H9 (cell line): Measurements from ENCODE around the gene PTF1A. TPM values are rescaled to one million over a fixed set of nuclear protein-coding genes. Genes with fewer than 3 reads are reported as not detected.

ENCODE experiments used
- DNase-seq: peaks from one replicate; pipeline ENCODE4 v3.0.0-alpha.2; 2017
- H2AFZ ChIP-seq: one replicate; pipeline ENCODE4 v1.6.1; 2013; ENCODE audit warnings: mild to moderate bottlenecking, low read length, control low read depth, moderate library complexity
- H2AK5ac ChIP-seq: 2 replicates; pipeline ENCODE4 v1.6.1; 2013; ENCODE audit warnings: low read length, control low read depth, mixed read lengths; ENCODE audit not compliant: insufficient read length
- H2BK120ac ChIP-seq: one replicate; pipeline ENCODE4 v1.6.1; 2013; ENCODE audit warnings: low read depth, mild to moderate bottlenecking, low read length, control low read depth, inconsistent platforms; ENCODE audit not compliant: poor library complexity, severe bottlenecking
- H2BK12ac ChIP-seq: 2 replicates; pipeline ENCODE4 v1.6.1; 2013; ENCODE audit warnings: low read length, control low read depth, mixed read lengths, low read depth; ENCODE audit not compliant: insufficient read length
- H2BK15ac ChIP-seq: 2 replicates; pipeline ENCODE4 v1.6.1; 2013; ENCODE audit warnings: low read depth, low read length, control low read depth
- H2BK20ac ChIP-seq: one replicate; pipeline ENCODE4 v1.6.1; 2013; ENCODE audit warnings: low read depth, mild to moderate bottlenecking, low read length, control low read depth, inconsistent platforms; ENCODE audit not compliant: poor library complexity, severe bottlenecking
- H2BK5ac ChIP-seq: 2 replicates; pipeline ENCODE4 v1.6.1; 2013; ENCODE audit warnings: low read length, control low read depth, mixed read lengths; ENCODE audit not compliant: insufficient read length
- H3K14ac ChIP-seq: 2 replicates; pipeline ENCODE4 v1.6.1; 2013; ENCODE audit warnings: low read length, control low read depth; ENCODE audit not compliant: insufficient read depth
- H3K18ac ChIP-seq: 2 replicates; pipeline ENCODE4 v1.6.1; 2013; ENCODE audit warnings: low read depth, mild to moderate bottlenecking, mixed read lengths, low read length, control low read depth; ENCODE audit not compliant: insufficient read length
- H3K23ac ChIP-seq: 2 replicates; pipeline ENCODE4 v1.6.1; 2013; ENCODE audit warnings: low read length, control low read depth, mixed read lengths, low read depth; ENCODE audit not compliant: insufficient read length
- H3K23me2 ChIP-seq: 2 replicates; pipeline ENCODE4 v1.6.1; 2013; ENCODE audit warnings: low read depth, mild to moderate bottlenecking, mixed read lengths, low read length, control low read depth; ENCODE audit not compliant: insufficient read length, poor library complexity, severe bottlenecking
- H3K27ac ChIP-seq: 2 replicates; pipeline ENCODE4 v1.5.1; 2013; ENCODE audit warnings: low read length, control low read depth, mixed read lengths, low read depth; ENCODE audit not compliant: insufficient read length
- H3K27me3 ChIP-seq: 2 replicates; pipeline ENCODE4 v1.6.1; 2013; ENCODE audit warnings: low read length, control low read depth, inconsistent platforms; ENCODE audit not compliant: insufficient read depth
- H3K4ac ChIP-seq: 2 replicates; pipeline ENCODE4 v1.6.1; 2013; ENCODE audit warnings: low read depth, mild to moderate bottlenecking, control low read depth, inconsistent platforms, low read length, moderate library complexity
- H3K4me1 ChIP-seq: 2 replicates; pipeline ENCODE4 v1.6.1; 2013; ENCODE audit warnings: low read length, control low read depth, inconsistent platforms; ENCODE audit not compliant: insufficient read depth
- H3K4me2 ChIP-seq: 2 replicates; pipeline ENCODE4 v1.6.1; 2013; ENCODE audit warnings: low read length, control low read depth, mixed read lengths; ENCODE audit not compliant: insufficient read length, insufficient read depth
- H3K56ac ChIP-seq: 2 replicates; pipeline ENCODE4 v1.6.1; 2013; ENCODE audit warnings: low read depth, mild to moderate bottlenecking, mixed read lengths, low read length, control low read depth; ENCODE audit not compliant: insufficient read length
- H3K79me1 ChIP-seq: 2 replicates; pipeline ENCODE4 v1.6.1; 2013; ENCODE audit warnings: low read depth, mild to moderate bottlenecking, moderate library complexity, low read length, control low read depth, inconsistent platforms; ENCODE audit not compliant: insufficient read depth, poor library complexity, severe bottlenecking
- H3K79me2 ChIP-seq: 2 replicates; pipeline ENCODE4 v1.6.1; 2013; ENCODE audit warnings: low read length, control low read depth, inconsistent platforms; ENCODE audit not compliant: insufficient read depth
- H3K9ac ChIP-seq: 2 replicates; pipeline ENCODE4 v1.6.1; 2013; ENCODE audit warnings: low read length, control low read depth, mixed read lengths; ENCODE audit not compliant: insufficient read length; ENCODE audit errors: extremely low read depth
- H3K9me3 ChIP-seq: one replicate; pipeline ENCODE4 v1.6.1; 2013; ENCODE audit warnings: low read depth, low read length, inconsistent platforms; ENCODE audit not compliant: control insufficient read depth
- H3T11ph ChIP-seq: one replicate; pipeline ENCODE4 v1.6.1; 2013; ENCODE audit warnings: mild to moderate bottlenecking, low read length, control low read depth, inconsistent platforms
- H4K20me1 ChIP-seq: one replicate; pipeline ENCODE4 v1.6.1; 2013; ENCODE audit not compliant: control insufficient read depth, insufficient read length, insufficient read depth
- H4K5ac ChIP-seq: 2 replicates; pipeline ENCODE4 v1.6.1; 2013; ENCODE audit warnings: low read depth, mild to moderate bottlenecking, mixed read lengths, low read length, control low read depth; ENCODE audit not compliant: insufficient read length
- H4K8ac ChIP-seq: replicated peaks from 2 replicates; pipeline ENCODE4 v1.6.1; 2013; ENCODE audit warnings: low read length, control low read depth, mixed read lengths, low read depth; ENCODE audit not compliant: insufficient read length
- H4K91ac ChIP-seq: 2 replicates; pipeline ENCODE4 v1.6.1; 2013; ENCODE audit warnings: low read depth, mild to moderate bottlenecking, moderate library complexity, mixed read lengths, low read length, control low read depth; ENCODE audit not compliant: insufficient read length
- H3K27ac Mint-ChIP-seq, 3 experiments: 2 replicates in 2 of 3; 3 replicates in 1 of 3; pipeline ENCODE4 v1.8.0; 2020 to 2021; ENCODE audit warnings: mixed read lengths in 3 of 3, mild to moderate bottlenecking in 1 of 3, moderate library complexity in 1 of 3
- H3K27me3 Mint-ChIP-seq: 2 replicates; pipeline ENCODE4 v1.8.0; 2021; ENCODE audit warnings: low read depth, mild to moderate bottlenecking, moderate library complexity, mixed read lengths
- H3K36me3 Mint-ChIP-seq, 3 experiments: 2 replicates in 2 of 3; 3 replicates in 1 of 3; pipeline ENCODE4 v1.8.0; 2020 to 2021; ENCODE audit warnings: low read depth in 3 of 3, mixed read lengths in 3 of 3; ENCODE audit not compliant: insufficient read depth in 1 of 3
- H3K4me1 Mint-ChIP-seq, 2 experiments: 2 replicates each; pipeline ENCODE4 v1.8.0; 2020; ENCODE audit warnings: mixed read lengths in 2 of 2
- H3K4me3 Mint-ChIP-seq, 2 experiments: 2 replicates in 1 of 2; 3 replicates in 1 of 2; pipeline ENCODE4 v1.8.0; 2020 to 2021; ENCODE audit warnings: mild to moderate bottlenecking in 2 of 2, mixed read lengths in 2 of 2, moderate library complexity in 1 of 2
- H3K9me3 Mint-ChIP-seq, 2 experiments: 2 replicates in 1 of 2; 3 replicates in 1 of 2; pipeline ENCODE4 v1.8.0; 2020; ENCODE audit warnings: mild to moderate bottlenecking in 2 of 2, mixed read lengths in 2 of 2, moderate library complexity in 1 of 2
- WGBS: extraction: QIAGEN DNeasy Blood & Tissue Kit; methylation state at CpG from one replicate; pipeline ENCODE4 v1.1.7; 2013; ENCODE audit warnings: missing lambda C conversion rate, low lambda C conversion rate, mixed read lengths; ENCODE audit not compliant: insufficient read length; ENCODE audit errors: extremely low coverage; 5-methylcytosine and 5-hydroxymethylcytosine counted together
- total RNA-seq: library from RNA; stranded (reverse); gene quantifications from 2 replicates; pipeline ENCODE4 v1.2.1, GENCODE V29; 2021
- TF ChIP-seq, protein P1 (sequence below): fragments of 200-600 bp; sonication (generic); conservative IDR thresholded peaks from 3 replicates; pipeline ENCODE4 v1.8.0; 2021; ENCODE audit warnings: antibody characterized with exemption, mild to moderate bottlenecking

Gene PTF1A
- total RNA-seq, 1 experiment from 2014 or later: not detected

DNA sequence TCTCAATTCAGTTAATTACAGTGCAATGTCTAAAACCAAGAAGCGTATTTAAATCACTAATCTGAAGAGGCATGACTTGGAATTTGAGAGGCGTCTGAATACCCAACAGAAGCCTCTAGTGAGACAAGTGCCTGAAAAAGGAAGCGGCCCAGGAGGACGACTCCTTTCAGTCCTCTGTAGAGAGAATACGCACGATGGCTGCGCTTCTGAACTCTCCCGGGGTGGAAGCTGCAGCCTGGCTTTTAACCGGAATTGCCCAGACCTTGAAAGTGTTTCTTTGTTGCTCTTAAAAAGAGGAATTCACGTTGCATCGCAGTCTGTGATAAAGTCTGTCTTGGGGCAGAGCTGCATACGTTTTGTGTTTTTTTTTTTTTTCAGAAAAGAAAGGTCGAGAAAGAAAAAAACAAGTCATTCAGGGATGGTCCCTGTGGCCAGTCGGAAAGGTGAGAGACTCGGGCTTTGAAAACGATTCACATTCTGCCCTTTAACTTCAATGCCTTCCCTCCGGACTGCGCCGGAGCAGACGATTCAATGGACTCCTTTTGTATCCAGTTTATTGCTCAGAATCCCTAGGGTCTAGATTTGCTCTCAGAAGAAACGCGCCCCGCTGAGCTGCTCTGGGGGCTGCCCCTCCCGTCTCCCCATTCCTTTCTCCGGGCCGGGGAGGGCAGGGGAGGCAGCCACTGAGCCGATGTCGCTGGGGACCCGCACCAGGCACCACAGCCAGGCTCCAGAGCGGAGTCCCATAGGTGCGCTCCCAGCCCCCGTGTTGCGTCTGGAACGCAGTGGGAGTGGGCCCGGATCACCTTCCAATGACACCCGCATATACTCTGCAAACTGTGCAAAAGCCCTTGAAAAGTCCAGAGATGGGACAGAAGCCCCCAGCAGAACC is 994 bp upstream of the PTF1A start:
- no peak overlapping the region for H2BK20ac ChIP-seq
- peaks cover 97% of the 10 kb centered on the region for H3K27me3 Mint-ChIP-seq
- H4K8ac ChIP-seq: no peak overlapping the region
- peak overlapping the region; percentile 30 for H3K4me2 ChIP-seq
- H3K36me3 Mint-ChIP-seq: peaks cover 0 to 3% (median 0%) of the 10 kb centered on the region in 3 experiments; a peak in 2 of 7 replicates
- no peak overlapping the region for H3K56ac ChIP-seq
- no peak overlapping the region for H2AFZ ChIP-seq
- peak overlapping the region; percentile 16 to 58; a peak in 3 of 5 replicates for H3K4me3 Mint-ChIP-seq
- no peak overlapping the region for H3K9ac ChIP-seq
- DNase-seq: peak; percentile 51
- H4K5ac ChIP-seq: no peak overlapping the region
- no peak overlapping the region for H3K4ac ChIP-seq
- 0 out of 2 replicates have a peak, but pooled peaks cover 2% of the 10 kb centered on the region for H3K4me1 ChIP-seq
- H3K9me3 Mint-ChIP-seq: peaks cover 6 to 14% of the 10 kb centered on the region in 2 experiments
- WGBS: no CpG with 5 or more reads among the region's 36 CpGs
- H3K23ac ChIP-seq: no peak overlapping the region
- H4K91ac ChIP-seq: no peak overlapping the region
- no peak overlapping the region for H2AK5ac ChIP-seq
- H2BK12ac ChIP-seq: no peak overlapping the region
- TF ChIP-seq, protein P1, sequence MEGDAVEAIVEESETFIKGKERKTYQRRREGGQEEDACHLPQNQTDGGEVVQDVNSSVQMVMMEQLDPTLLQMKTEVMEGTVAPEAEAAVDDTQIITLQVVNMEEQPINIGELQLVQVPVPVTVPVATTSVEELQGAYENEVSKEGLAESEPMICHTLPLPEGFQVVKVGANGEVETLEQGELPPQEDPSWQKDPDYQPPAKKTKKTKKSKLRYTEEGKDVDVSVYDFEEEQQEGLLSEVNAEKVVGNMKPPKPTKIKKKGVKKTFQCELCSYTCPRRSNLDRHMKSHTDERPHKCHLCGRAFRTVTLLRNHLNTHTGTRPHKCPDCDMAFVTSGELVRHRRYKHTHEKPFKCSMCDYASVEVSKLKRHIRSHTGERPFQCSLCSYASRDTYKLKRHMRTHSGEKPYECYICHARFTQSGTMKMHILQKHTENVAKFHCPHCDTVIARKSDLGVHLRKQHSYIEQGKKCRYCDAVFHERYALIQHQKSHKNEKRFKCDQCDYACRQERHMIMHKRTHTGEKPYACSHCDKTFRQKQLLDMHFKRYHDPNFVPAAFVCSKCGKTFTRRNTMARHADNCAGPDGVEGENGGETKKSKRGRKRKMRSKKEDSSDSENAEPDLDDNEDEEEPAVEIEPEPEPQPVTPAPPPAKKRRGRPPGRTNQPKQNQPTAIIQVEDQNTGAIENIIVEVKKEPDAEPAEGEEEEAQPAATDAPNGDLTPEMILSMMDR: no peak
- no peaks in the 10 kb centered on the region for H3K79me2 ChIP-seq
- H3K14ac ChIP-seq: no peak overlapping the region
- no peak overlapping the region for H2BK15ac ChIP-seq
- peaks cover 24 to 39% of the 10 kb centered on the region in 2 experiments for H3K4me1 Mint-ChIP-seq
- H3K79me1 ChIP-seq: no peaks in the 10 kb centered on the region
- no peak overlapping the region for H3T11ph ChIP-seq
- H3K9me3 ChIP-seq: no peaks in the 10 kb centered on the region
- H3K23me2 ChIP-seq: peaks cover 6% of the 10 kb centered on the region
- peaks cover 87% of the 10 kb centered on the region for H3K27me3 ChIP-seq
- peaks cover 3% of the 10 kb centered on the region for H4K20me1 ChIP-seq
- no peak overlapping the region for H2BK120ac ChIP-seq
- no peak overlapping the region for H3K18ac ChIP-seq
- no peak overlapping the region for H2BK5ac ChIP-seq
- no peak overlapping the region for H3K27ac ChIP-seq
- H3K27ac Mint-ChIP-seq: no peak overlapping the region
